Activated CD4-positive, alpha-beta T cell treated with anti-CD3 and anti-CD28 coated beads, Interleukin-2, amount 50 U/mL, for 24 hours (primary cell): ENCODE measurements around the gene DOK1.
A peak's percentile ranks its signal among the peaks of the same experiment; 100 is the strongest.

Experiments used
- DNase-seq, 2 donors: peaks; one replicate each; pipeline ENCODE4 v3.0.0-alpha.2; 2020; ENCODE audit warnings: low read depth in 1 of 2, low spot score in 1 of 2

The DOK1 gene

GRCh38 chr2:74525717-74526648, 28.5 kb upstream of the DOK1 start, which contains the start of gene DQX1:
Gene DQX1 (minus strand): TSS chr2:74526231. CDS start chr2:74525729, 502 bp downstream.
- DNase-seq = no peak

DNA sequence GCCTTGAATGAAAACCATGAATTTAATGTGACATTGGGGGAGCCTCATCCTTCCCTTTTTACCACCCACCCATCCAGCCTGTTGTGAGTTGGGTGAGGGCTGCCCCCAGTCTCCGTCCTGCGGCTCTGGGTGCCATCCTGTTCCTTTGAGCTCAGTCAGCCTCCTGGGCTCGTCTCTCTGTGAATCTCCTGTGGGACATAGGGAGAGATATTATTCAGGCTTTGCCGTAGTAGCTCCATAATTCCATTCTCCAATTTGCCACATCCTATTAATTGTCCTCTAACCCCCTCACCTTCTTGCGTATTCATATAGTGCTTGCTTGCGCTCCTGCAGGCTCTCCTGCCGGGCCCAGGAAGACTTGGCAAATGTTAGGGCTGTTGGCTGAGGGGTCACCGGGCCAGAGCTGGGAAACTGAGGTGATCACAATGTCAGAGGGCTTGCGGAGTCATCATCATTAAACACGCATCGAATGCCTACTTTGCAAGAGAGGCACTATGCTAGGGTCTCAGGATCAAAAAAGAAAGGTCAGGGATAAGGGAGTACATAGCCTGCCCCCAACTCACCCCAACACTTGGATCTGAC, 27.8 kb upstream of the DOK1 start:
- DNase-seq = no peak

GRCh38 chr2:74527741-74528140, 26.8 kb upstream of the DOK1 start:
- no peak for DNase-seq

DNA sequence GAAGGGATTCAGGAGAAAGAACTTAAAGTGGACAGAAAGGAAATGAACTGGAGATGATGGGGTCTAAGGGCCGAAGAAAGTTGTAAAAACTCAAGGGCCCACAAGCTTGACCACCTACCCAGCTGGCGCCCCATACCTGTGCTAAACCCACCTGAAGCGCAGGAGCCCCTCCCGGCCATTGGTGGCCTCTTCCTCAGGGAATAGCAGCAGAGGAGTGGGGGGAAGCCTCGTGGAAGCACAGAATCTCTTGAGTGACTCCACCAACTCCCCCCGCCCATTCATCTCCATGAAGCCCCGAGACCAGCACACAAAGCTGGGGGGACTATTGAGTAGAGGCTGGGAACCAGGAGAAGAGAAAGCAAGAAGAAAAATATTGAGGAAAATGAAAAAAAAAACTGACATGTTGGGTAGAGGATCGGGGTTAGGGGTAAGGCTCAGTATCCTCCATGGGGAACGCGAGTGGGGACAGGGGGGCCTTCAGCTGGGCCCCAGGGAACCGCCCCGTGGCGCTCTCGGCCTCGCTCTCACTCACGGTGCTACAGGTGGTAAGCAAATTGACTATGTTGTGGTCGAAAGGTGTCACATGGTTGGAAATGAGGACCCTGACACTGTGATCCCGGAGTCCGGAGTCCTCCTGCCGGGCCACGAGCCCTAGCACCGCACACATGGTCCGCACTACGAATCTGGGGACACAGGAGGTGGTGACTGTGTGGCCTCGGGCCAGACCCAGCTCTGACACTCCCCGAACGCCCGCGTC, 25.7 kb upstream of the DOK1 start:
- DNase-seq = no peak

DNA sequence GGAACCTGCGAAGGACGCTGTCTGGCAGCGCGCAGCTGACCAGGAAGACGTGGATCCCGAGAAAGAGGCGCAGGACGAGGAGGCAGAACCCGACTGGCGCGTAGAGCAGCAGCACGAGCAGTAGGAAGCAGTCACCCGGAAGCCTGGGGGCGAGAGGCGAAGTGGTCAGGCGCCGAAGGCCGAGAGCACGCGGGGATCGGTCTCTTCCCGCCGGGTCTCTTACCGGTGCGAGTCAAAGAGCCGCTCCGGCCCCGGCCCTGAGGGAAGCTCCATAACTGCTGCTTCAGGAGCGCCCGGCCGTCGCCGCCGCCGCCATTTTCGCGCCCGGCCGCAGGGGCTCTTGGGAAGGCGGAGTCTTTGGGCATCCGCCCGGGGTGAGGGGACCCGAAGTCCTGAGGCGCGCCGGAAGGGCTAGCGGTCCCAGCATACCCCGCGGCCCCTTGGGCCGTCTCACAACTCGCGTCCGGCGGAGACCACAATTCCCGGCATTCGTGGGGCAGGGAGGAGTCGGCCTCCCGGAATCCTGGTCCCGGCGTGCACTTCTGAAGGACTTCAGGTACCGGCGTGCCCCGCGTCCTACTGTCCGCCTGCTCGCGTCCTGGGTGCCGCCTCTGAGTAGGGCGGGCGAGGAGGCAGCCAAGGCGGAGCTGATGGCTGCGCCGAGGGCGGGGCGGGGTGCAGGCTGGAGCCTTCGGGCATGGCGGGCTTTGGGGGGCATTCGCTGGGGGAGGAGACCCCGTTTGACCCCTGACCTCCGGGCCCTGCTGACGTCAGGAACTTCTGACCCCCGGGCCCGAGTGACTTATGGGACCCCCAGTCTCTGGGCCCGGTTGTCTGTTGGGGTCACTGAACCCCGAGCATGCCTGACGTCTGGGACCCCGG, 24.9 kb upstream of the DOK1 start, which contains the start of the genes AUP1 and HTRA2:
TSS of gene AUP1 (minus strand) at position 350 of the 882 bp plus-strand sequence. CDS start at position 273, 77 bp downstream.
TSS of gene HTRA2 (plus strand) at position 577 of the 882 bp plus-strand sequence. CDS start at position 651, 74 bp downstream.
- peak; percentile 75 to 93 for DNase-seq

GRCh38 chr2:74530239-74531187, 24.0 kb upstream of the DOK1 start:
- DNase-seq = no peak

GRCh38 chr2:74531666-74532065, 22.9 kb upstream of the DOK1 start:
- no peak for DNase-seq

DNA sequence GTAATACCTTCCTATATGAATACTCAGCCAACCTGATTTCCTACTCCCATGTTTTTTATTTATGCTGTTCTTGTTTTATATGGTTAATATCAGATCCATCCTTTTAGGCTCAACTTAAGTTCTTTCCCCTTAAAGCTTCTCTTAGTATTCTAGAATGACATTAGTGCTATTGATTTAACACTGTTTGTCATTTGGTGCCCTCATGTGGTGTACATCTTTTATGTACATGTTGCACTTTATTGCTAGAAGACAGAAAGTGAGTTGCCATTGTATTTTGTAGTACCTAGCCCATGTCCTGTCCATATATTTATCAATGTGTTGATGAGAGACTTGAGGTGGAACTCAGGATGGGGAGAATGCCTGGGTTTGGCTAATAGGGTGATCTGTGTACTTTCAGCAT, 22.3 kb upstream of the DOK1 start:
- no peak for DNase-seq

DNA sequence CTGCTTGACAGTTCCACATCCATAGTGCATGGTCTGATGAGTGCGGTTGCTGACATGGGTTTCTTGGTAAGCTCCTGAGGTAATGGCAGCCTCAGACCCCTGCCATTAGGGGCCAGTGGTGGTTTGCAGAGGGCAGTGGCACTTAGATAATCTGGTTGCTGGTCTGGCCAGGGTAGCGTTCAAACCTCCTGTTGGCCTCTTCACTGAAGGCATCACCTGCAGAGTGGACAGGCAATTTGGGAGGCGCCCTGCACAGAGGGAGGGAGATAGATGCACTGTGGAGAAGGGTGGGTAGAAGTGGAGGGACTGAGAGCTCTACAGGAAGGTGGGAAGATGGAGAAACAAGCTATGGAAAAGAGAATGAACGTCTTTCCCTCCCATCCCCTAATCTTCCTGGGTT, 21.1 kb upstream of the DOK1 start:
- no peak for DNase-seq

DNA sequence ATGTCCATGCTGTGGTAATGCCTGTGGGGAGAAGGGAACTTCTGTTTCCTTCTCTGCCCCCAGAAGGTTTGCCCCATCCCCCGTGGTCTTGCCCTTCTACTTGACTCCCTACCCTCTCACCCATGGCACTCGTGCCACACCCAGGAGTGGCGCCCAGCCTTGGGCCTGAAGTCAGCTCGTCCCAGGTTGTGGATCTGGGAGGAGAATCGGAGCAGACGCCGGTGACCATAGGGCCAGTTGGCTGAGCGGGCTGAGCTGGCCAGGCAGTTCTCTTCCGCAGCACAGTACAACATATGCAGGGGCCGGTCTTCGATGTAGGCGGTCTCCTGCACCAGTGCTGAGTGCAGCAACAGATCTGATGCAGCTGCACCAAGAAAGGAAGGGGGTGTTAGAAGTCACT, 20.1 kb upstream of the DOK1 start:
- DNase-seq = no peak

GRCh38 chr2:74535440-74535965, 19.0 kb upstream of the DOK1 start:
- no peak for DNase-seq

DNA sequence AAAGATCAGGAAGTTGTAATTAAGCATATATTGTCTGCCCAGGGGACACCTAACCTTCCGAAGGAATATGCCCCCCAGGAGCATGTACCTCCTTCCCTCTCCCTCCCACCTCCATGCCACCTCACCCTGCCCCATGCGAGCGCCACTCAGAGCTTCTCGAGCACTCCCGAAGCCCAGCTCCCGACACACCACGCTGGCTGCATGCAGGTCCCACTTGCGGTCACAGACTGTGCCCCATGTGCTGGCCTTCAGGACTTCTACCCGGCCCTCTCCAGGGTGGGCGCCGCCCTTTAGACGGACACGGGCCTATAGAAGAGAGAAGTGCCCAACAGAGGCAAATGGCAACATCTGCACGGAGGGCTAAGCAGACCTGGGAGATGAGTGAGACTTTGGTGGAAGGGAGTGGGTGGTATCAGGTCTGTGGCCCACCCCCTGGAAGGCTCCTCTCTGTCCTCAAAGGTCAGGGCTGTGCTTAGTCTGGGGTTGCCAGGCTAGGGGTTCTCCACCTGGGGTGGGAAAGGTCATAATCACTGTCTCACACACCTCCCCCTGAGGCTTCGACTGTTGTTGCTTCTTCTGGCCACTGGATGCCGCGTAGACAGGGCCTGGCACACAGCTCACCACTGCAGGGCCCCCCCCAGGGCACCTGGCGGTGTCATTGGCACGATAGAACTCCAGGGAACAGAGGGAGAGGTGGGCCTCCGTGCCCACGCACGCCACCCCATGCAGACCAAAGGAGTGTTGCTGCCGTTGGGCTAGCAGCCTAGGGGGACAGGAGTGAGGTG, 18.2 kb upstream of the DOK1 start:
- no peak for DNase-seq

GRCh38 chr2:74537140-74537539, 17.4 kb upstream of the DOK1 start:
- no peak for DNase-seq

GRCh38 chr2:74538881-74539339, 15.6 kb upstream of the DOK1 start:
- DNase-seq = no peak

- no peak for DNase-seq
Measured at GRCh38 chr2:74540291-74540690, 14.2 kb upstream of the DOK1 start.

DNA sequence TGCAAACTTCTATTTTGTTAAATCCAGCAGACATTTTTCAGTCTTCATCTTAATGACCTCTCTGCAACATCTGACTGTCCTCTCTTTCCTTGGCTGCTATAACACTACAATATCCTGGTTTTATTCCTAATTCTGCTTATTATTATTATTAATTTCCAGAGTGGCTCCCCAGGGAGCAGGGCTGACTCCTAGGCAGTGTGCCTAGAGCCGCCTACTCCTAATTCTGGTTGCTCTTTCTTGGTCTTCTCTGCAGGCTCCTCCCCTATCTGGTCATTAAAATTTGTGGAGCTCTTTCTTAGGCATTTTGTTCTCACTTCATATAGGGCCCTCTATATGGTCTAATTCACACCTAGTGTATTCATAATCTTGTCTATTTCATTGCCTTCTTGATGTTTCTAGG, 11.5 kb upstream of the DOK1 start:
- no peak for DNase-seq

GRCh38 chr2:74544634-74545033, 9.9 kb upstream of the DOK1 start:
- no peak for DNase-seq

GRCh38 chr2:74546004-74546403, 8.5 kb upstream of the DOK1 start:
- DNase-seq = no peak
